GM18511 (cell line): ENCODE data around the gene RGS1.

ENCODE experiments used
- ATAC-seq: cut with Tn5 transposase; IDR thresholded peaks from one replicate; pipeline ENCODE4 v1.9.1; 2021; ENCODE audit warnings: mild to moderate bottlenecking, moderate library complexity; ENCODE audit not compliant: unreplicated experiment

RGS1 gene

GRCh38 chr1:192552760-192553191 is 22.8 kb upstream of the RGS1 start:
- ATAC-seq = peak; percentile 17

- no peak for ATAC-seq
Measured at GRCh38 chr1:192553741-192554140, 21.8 kb upstream of the RGS1 start.

DNA sequence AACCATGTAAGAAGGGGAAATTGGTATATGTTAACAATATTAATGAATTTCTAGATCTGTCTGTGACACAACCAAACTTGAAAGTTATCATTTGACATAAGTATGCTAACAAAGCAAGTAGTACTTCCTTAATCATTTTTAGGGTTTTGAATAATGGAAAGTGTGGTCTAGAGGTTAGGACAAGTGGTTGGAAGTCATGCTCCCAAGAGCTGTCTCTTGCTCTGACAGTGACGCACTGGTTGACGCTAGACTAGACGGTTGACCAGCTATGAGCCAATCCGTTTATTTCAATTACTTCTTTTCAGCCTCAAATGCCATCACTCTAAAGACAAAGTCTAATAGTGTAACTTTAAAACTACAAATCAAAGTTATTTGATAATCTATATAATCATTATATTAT is 20.7 kb upstream of the RGS1 start:
- ATAC-seq = no peak

GRCh38 chr1:192555399-192555798 is 20.2 kb upstream of the RGS1 start:
- ATAC-seq = no peak

GRCh38 chr1:192557841-192558595 is 17.6 kb upstream of the RGS1 start:
- ATAC-seq = no peak

GRCh38 chr1:192559115-192560006 is 16.2 kb upstream of the RGS1 start:
- peak; percentile 84 for ATAC-seq

DNA sequence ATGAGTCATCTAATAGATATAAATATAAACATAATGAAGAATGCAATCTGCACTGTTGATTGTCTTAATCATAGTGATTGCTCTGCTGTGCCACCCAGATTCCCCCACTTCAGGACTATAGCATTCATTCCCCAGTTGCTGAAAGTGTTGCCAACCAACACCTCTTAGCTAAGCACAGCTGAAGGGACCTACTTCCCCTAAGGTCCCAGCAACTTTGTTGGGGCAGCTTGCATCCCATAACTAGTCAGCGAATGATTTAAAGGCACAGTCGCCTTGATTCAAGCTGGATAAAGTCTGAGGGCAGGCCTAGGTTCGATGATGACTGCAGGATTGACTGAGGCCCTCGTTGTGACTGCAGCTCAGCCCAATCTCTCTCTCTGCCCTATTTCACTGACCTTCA is 14.3 kb upstream of the RGS1 start:
- ATAC-seq = no peak

- no peak for ATAC-seq
Measured at GRCh38 chr1:192563129-192563528, 12.4 kb upstream of the RGS1 start.

- no peak for ATAC-seq
Measured at GRCh38 chr1:192564099-192564498, 11.5 kb upstream of the RGS1 start.

DNA sequence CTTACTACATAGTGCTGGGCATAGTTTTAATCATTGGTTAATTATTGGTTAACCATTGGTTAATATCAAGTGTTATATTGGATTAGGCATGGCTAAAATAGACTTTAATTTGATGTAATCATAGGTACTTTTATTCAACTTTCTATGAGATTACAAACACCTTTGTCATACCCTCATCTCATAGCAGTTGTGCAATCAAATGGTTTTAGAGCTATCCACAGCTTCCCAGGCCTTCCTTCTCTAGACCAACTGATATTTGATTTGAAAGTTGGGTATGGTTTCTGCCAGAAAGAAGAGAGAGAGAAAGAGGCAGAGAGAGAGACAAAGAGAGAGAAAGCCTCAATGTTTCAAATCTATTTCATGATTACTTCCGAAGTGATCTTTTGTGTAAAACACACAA is 9.6 kb upstream of the RGS1 start:
- no peak for ATAC-seq

DNA sequence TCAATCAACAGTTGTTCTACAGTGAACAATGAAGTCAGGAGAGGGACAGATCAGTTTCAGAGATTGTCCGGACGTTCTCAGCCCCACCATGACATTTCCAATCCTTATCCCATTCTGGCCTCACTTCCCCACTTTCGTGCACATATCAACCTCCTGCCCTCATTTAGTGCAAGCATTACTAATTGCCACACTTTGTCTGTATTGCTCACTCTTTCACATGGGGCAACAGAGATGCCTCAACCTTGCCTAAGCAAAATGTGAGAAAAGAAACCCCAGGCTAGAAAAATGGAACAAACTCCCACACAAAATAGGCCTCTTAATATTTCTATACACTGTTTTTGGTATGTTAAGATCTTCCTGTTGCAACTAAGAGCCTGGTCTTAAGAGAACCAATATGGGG is 8.9 kb upstream of the RGS1 start:
- ATAC-seq = no peak

- no peak for ATAC-seq
Measured at GRCh38 chr1:192568063-192568462, 7.5 kb upstream of the RGS1 start.

DNA sequence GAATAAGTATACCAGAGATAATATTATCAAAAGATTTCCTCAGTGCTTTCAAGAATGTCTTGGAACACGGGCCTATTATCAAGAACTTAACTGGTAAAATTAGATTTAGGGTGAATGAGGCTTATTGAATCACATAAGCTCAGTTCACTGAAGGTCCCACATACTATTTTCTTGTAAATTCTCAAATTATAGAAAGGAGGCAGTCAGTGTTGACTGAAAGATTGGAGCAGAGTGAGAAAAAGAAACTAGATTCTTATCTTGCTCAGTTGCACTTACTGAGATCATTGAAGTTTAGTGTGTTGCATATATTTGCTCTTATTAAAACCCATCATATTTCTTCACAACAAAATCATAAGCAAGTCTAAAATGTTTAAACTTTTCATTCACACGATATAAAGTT is 3.9 kb upstream of the RGS1 start:
- ATAC-seq = no peak

GRCh38 chr1:192573499-192573898 is 2.1 kb upstream of the RGS1 start:
- ATAC-seq = no peak

GRCh38 chr1:192574073-192574472 is 1.5 kb upstream of the RGS1 start:
- ATAC-seq = no peak

DNA sequence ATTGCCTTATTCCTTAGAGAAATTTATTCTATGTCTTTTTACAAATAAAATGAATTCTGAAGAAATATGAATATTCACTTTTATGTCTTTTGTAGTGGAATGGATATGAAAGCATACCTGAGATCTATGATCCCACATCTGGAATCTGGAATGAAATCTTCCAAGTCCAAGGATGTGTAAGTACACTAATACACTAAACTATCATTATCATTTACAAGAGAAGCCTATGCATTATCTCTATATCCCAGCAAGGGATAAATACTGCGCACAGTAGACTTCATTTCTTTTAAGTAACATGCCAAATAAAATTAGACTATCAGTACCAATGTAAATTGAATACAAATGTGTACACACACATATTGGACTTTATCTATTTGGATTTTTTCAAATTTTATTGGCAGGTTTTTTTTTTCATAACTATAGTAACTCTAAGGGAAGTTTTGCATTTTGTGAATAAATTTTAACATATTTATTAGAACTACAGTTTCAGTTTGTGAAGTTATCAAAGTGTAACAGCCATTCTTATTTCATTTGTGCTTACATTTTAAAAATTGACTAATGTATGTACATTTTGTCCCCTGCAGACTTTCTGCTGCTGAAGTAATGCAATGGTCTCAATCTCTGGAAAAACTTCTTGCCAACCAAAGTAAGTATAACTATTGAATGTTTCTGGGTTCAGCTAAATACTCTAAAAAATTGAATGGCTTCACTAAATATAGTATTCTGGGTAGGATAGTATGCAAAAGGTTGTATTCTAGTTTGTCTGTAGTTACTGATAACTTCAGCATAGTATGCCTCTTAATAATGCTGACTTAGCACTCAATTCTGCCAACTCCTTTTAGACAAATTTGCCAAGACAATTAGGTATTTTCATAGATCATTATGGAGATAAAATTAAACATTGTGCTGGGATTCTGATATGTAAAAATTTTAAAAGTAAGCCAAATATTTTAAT is 894 bp downstream of the RGS1 start:
- no peak for ATAC-seq

DNA sequence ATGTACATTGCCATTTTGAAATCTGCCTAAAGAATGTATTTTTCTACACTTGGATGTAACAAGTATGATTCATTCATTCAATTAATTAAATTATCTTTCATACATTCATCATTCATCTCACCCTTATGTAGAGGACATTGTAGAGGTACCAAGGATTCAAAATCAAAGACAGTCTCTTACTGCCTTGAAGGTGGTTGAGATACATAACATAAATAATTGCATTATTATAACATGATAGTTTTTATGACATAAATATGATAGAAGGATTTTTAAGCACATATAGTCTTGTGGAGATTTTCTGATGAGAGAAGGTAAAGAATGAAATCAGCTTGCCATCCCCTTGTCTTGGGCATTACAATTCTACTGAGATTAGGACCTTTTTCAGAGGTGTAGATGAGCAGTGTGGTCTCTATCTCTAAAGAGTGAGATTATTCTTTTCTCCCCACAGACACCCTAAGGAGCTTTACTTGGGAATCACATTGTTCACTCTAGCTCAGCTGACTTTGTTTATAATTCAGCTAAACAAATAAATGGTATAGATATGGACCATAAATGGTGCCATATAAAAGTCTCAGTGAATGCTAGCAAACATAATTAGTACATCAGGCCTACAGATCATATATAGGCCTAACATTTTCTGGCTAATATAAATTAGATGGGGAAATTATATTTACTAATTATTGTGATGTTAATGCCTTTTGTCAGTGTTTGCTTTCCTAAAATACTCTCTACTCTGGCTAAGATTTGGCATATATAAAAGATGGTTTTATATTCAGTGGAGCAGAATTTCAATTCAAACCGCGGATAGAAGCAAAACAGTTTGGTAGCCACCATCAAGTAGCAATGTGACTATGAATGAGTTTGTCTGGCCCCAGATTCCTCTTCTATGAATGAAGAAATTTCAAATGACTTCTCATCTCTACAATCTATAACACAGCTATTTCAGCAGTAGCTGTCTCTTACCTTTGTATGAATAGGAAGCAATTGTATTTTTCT is 1.9 kb downstream of the RGS1 start:
- ATAC-seq = no peak

DNA sequence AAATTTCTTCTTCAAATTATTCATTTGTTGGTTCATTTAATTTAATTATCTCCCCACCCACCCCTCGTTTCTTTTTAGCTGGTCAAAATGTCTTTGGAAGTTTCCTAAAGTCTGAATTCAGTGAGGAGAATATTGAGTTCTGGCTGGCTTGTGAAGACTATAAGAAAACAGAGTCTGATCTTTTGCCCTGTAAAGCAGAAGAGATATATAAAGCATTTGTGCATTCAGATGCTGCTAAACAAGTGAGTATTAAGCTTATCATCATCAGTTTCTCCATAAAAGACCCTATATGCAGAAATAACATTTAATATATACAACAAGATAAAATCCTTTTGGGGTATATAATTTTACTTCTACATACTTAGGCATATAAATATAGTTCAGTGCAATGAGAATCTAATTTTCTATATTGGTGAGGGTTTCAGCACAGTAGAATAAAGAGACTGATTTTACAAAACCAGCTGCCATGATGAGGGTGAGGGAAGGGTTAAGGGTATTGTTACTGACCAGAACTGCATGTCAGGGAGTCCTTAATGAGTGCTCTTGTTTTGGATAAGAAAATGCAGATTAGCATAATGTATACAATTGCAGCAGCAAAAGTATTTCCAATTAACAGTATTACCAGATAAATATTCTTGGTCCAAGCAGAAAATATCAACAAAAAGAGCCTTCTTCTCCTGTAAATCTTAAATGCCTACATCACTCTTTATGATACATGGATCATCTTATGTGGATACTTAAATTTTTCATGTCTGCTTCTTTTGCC is 2.8 kb downstream of the RGS1 start:
- no peak for ATAC-seq
